Measurements from ENCODE around the gene SOX6. TPM values are rescaled to one million over a fixed set of nuclear protein-coding genes. Genes with fewer than 3 reads are reported as not detected.

SOX6 gene
- total and polyA plus RNA-seq, 12 donors: 0.71 to 13.9 (median 6.7) TPM

DNA sequence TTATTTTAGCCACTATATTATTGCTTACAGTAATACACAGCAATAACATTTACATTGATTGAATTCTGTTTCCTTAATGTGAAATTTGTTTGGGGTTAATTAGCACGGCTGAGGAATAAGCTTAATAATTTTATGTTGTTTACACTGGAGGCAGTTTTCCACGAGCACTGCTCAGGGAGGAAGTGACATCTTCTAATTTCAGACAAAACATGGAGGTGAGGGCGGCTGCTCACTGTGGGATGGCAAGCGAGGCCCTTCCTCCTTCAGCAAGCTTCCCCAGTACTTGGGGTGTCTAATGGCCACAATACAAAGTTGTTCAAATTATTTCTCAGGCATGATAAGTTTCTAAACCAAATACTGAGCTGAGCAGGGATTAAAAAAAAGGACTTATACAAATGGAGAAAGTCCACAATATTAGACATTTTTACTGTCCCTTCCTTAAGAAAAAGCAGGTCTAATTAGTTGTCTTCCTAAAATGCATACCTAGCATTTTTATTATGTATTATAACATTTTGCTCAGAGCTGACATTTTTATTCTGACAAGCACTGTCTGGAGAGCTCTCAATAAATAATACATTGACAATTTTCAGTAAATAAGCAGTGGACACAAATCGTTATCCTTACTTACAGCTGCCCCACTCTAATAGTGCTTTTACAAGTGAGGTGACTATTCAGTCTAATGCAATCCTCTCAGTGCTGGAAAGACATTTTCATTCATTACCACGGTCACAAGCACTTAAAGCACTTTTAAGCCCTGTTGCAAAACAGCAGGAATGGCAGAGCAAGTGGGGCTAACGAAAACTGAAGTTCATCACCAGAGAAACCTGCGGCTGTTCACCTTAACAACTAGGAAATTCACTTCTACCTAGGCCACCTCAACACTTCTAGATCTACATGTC is 56.2 kb downstream of the SOX6 start:
- no peak for DNase-seq
- 75 to 86% (median 81%) methylated on average over 8 of the region's 8 CpGs for WGBS, 4 donors
- Histone ChIP-seq H3K27ac (no peak overlapping the region), H3K4me1 (replicated peaks in 1 of 2) (no peaks in the 10 kb centered on the region), H3K36me3 (replicated peaks in 1 of 2) (no peaks in the 10 kb centered on the region), H3K4me3 (no peak overlapping the region), H3K9me3 (replicated peaks in 1 of 3) (peaks cover 0 to 7% (median 0%) of the 10 kb centered on the region in 3 donors), H3K27me3 (no peaks in the 10 kb centered on the region)
- no peak for TF ChIP-seq POLR2A (IDR thresholded peaks at IDR 0.05)
- TF ChIP-seq, protein P1, sequence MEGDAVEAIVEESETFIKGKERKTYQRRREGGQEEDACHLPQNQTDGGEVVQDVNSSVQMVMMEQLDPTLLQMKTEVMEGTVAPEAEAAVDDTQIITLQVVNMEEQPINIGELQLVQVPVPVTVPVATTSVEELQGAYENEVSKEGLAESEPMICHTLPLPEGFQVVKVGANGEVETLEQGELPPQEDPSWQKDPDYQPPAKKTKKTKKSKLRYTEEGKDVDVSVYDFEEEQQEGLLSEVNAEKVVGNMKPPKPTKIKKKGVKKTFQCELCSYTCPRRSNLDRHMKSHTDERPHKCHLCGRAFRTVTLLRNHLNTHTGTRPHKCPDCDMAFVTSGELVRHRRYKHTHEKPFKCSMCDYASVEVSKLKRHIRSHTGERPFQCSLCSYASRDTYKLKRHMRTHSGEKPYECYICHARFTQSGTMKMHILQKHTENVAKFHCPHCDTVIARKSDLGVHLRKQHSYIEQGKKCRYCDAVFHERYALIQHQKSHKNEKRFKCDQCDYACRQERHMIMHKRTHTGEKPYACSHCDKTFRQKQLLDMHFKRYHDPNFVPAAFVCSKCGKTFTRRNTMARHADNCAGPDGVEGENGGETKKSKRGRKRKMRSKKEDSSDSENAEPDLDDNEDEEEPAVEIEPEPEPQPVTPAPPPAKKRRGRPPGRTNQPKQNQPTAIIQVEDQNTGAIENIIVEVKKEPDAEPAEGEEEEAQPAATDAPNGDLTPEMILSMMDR (IDR thresholded peaks at IDR 0.05): no peak
- intact Hi-C loops (cut with DNase I): no loop called here

GRCh38 chr11:16299390-16299789 is 57.0 kb downstream of the SOX6 start:
- TF ChIP-seq, protein P1 (IDR thresholded peaks at IDR 0.05): no peak
- no peak for TF ChIP-seq POLR2A (IDR thresholded peaks at IDR 0.05)
- no peak overlapping the region for H3K27ac ChIP-seq
- no peaks in the 10 kb centered on the region for H3K36me3 ChIP-seq (replicated peaks in 1 of 2)
- intact Hi-C loops (cut with DNase I): no loop called here
- H3K4me1 ChIP-seq (replicated peaks in 1 of 2): no peaks in the 10 kb centered on the region
- no peak overlapping the region for H3K4me3 ChIP-seq
- WGBS, 4 donors: 79 to 91% (median 85%) methylated on average over 4 of the region's 4 CpGs
- no peak for DNase-seq
- H3K27me3 ChIP-seq: no peaks in the 10 kb centered on the region
- peaks cover 0 to 7% (median 0%) of the 10 kb centered on the region in 3 donors for H3K9me3 ChIP-seq (replicated peaks in 1 of 3)

- Histone ChIP-seq H3K27ac (no peak overlapping the region), H3K36me3 (replicated peaks in 1 of 2) (no peaks in the 10 kb centered on the region), H3K4me1 (replicated peaks in 1 of 2) (no peaks in the 10 kb centered on the region), H3K4me3 (no peak overlapping the region), H3K27me3 (no peaks in the 10 kb centered on the region), H3K9me3 (replicated peaks in 1 of 3) (peaks cover 0 to 7% (median 0%) of the 10 kb centered on the region in 3 donors)
- no peak for DNase-seq
- intact Hi-C loops (cut with DNase I): no loop called here
- WGBS, 4 donors: 71 to 84% (median 78%) methylated on average over 3 of the region's 3 CpGs
- TF ChIP-seq, protein P1 (IDR thresholded peaks at IDR 0.05): no peak
- no peak for TF ChIP-seq POLR2A (IDR thresholded peaks at IDR 0.05)
Measured at GRCh38 chr11:16297332-16297731, 59.0 kb downstream of the SOX6 start.

- intact Hi-C loops (cut with DNase I): no loop called here
- no peak for DNase-seq
- no peaks in the 10 kb centered on the region for H3K36me3 ChIP-seq (replicated peaks in 1 of 2)
- H3K9me3 ChIP-seq (replicated peaks in 1 of 3): peaks cover 0 to 7% (median 0%) of the 10 kb centered on the region in 3 donors
- WGBS, 4 donors: 80 to 93% (median 90%) methylated on average over 2 of the region's 2 CpGs
- TF ChIP-seq, protein P1 (IDR thresholded peaks at IDR 0.05): no peak
- TF ChIP-seq POLR2A (IDR thresholded peaks at IDR 0.05): no peak
- H3K27ac ChIP-seq: no peak overlapping the region
- no peaks in the 10 kb centered on the region for H3K27me3 ChIP-seq
- no peaks in the 10 kb centered on the region for H3K4me1 ChIP-seq (replicated peaks in 1 of 2)
- no peak overlapping the region for H3K4me3 ChIP-seq
Measured at GRCh38 chr11:16296273-16296672, 60.1 kb downstream of the SOX6 start.
